Measurements from ENCODE around the gene SLC11A1. TPM values are rescaled to one million over a fixed set of nuclear protein-coding genes. Genes with fewer than 3 reads are reported as not detected.

Gene SLC11A1
- total and polyA plus RNA-seq, 3 donors from 2014 or later, result 2.8 to 32.3 (median 12.7) TPM

GRCh38 chr2:218405086-218405745 is 23.1 kb downstream of the SLC11A1 start:
- H3K9me3 ChIP-seq, result no peaks in the 10 kb centered on the region
- H3K27ac ChIP-seq, result peak overlapping the region; percentile 66 to 90
- H3K36me3 ChIP-seq (ENCODE audit: low read depth, missing control alignments), result no peaks in the 10 kb centered on the region
- no peak for TF ChIP-seq CTCF (IDR thresholded peaks at IDR 0.05)
- no peak for TF ChIP-seq POLR2A (IDR thresholded peaks at IDR 0.05)
- 34 to 45% methylated on average over 6 to 8 of the region's 8 CpGs for WGBS, 2 donors
- intact Hi-C loops (cut with DNase I; ENCODE audit: low total_unique reads), result loop anchor here (10.0 kb wide), 1 partner anchor 150 kb away; no protein-coding TSS in a partner anchor
- peaks cover 37% of the 10 kb centered on the region for H3K4me1 ChIP-seq
- H3K4me3 ChIP-seq, result peak overlapping the region in 1 of 2 donors; percentile 54
- H3K27me3 ChIP-seq, result no peaks in the 10 kb centered on the region
- DNase-seq, result no peak

GRCh38 chr2:218405746-218406208 is 23.7 kb downstream of the SLC11A1 start:
- peaks cover 37% of the 10 kb centered on the region for H3K4me1 ChIP-seq
- WGBS, 2 donors, result 2 to 7% methylated on average over 5 to 15 of the region's 15 CpGs

GRCh38 chr2:218406209-218406948 is 24.3 kb downstream of the SLC11A1 start:
- H3K4me1 ChIP-seq, result peaks cover 33% of the 10 kb centered on the region
- 0% methylated on average over 33 to 48 of the region's 56 CpGs for WGBS, 2 donors

More at GRCh38 chr2:218405746-218406208, 23.7 kb downstream of the SLC11A1 start:
- TF ChIP-seq CTCF (IDR thresholded peaks at IDR 0.05) (peak in 1 of 3 experiments; percentile 17), POLR2A (IDR thresholded peaks at IDR 0.05) (no peak)
- no peaks in the 10 kb centered on the region for H3K9me3 ChIP-seq
- peak overlapping the region; percentile 54 to 55 for H3K4me3 ChIP-seq
- no peaks in the 10 kb centered on the region for H3K36me3 ChIP-seq (ENCODE audit: low read depth, missing control alignments)
- H3K27me3 ChIP-seq, result no peaks in the 10 kb centered on the region
- peak overlapping the region; percentile 66 to 90 for H3K27ac ChIP-seq
- intact Hi-C loops (cut with DNase I; ENCODE audit: low total_unique reads), result loop anchor here (10.0 kb wide), 1 partner anchor 149 kb away; no protein-coding TSS in a partner anchor
- DNase-seq, result no peak

GRCh38 chr2:218406949-218407618 is 25.0 kb downstream of the SLC11A1 start:
- H3K4me1 ChIP-seq, result peaks cover 27% of the 10 kb centered on the region
- H3K36me3 ChIP-seq (ENCODE audit: low read depth, missing control alignments), result no peaks in the 10 kb centered on the region
- DNase-seq, result peak; percentile 69
- no peak for TF ChIP-seq POLR2A (IDR thresholded peaks at IDR 0.05)
- TF ChIP-seq CTCF (IDR thresholded peaks at IDR 0.05), result no peak
- peak overlapping the region; percentile 66 to 90 for H3K27ac ChIP-seq
- 2% methylated on average over 13 of the region's 13 CpGs for WGBS, 2 donors
- no peaks in the 10 kb centered on the region for H3K9me3 ChIP-seq
- peak overlapping the region; percentile 54 to 55 for H3K4me3 ChIP-seq
- intact Hi-C loops (cut with DNase I; ENCODE audit: low total_unique reads), result loop anchor here (10.0 kb wide), 1 partner anchor 148 kb away; no protein-coding TSS in a partner anchor
- no peaks in the 10 kb centered on the region for H3K27me3 ChIP-seq

More at GRCh38 chr2:218406209-218406948, 24.3 kb downstream of the SLC11A1 start:
- no peaks in the 10 kb centered on the region for H3K9me3 ChIP-seq
- no peaks in the 10 kb centered on the region for H3K27me3 ChIP-seq
- peak; percentile 96 for DNase-seq
- peak overlapping the region; percentile 66 to 90 for H3K27ac ChIP-seq
- intact Hi-C loops (cut with DNase I; ENCODE audit: low total_unique reads), result loop anchor here (10.0 kb wide), 1 partner anchor 148 kb away; no protein-coding TSS in a partner anchor
- H3K36me3 ChIP-seq (ENCODE audit: low read depth, missing control alignments), result no peaks in the 10 kb centered on the region
- peak; percentile 66 to 70 (median 68) for TF ChIP-seq CTCF (IDR thresholded peaks at IDR 0.05)
- TF ChIP-seq POLR2A (IDR thresholded peaks at IDR 0.05), result no peak
- peak overlapping the region; percentile 54 to 55 for H3K4me3 ChIP-seq
